ENCODE measurements around the gene MCFD2.

The MCFD2 gene

DNA sequence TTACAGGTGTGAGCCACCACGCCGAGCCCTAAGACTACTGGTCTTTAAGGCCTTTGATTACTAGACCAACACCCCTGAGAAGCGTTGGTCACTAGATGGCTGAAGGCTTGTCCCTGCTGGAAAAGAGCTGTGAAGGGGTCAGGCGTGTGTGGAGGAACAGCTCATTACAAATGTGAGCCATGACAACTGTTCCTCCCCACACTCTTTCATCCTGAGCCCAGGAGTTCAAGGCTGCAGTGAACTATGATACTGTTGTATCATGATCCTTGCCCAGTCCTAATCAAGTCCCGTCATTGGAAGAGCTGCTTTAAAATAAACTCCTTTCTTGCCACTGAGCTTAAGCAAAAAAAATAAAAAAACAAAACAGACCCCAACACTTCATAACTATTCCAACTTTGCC is 19.5 kb upstream of the MCFD2 start:
- TF ChIP-seq, protein P1, sequence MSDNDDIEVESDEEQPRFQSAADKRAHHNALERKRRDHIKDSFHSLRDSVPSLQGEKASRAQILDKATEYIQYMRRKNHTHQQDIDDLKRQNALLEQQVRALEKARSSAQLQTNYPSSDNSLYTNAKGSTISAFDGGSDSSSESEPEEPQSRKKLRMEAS (IDR thresholded peaks at IDR 0.05; ENCODE audit: low read depth, low read length): no peak
- no peak for TF ChIP-seq MYC (IDR thresholded peaks at IDR 0.05; ENCODE audit: low read depth, low read length)
- TF ChIP-seq, protein P2, sequence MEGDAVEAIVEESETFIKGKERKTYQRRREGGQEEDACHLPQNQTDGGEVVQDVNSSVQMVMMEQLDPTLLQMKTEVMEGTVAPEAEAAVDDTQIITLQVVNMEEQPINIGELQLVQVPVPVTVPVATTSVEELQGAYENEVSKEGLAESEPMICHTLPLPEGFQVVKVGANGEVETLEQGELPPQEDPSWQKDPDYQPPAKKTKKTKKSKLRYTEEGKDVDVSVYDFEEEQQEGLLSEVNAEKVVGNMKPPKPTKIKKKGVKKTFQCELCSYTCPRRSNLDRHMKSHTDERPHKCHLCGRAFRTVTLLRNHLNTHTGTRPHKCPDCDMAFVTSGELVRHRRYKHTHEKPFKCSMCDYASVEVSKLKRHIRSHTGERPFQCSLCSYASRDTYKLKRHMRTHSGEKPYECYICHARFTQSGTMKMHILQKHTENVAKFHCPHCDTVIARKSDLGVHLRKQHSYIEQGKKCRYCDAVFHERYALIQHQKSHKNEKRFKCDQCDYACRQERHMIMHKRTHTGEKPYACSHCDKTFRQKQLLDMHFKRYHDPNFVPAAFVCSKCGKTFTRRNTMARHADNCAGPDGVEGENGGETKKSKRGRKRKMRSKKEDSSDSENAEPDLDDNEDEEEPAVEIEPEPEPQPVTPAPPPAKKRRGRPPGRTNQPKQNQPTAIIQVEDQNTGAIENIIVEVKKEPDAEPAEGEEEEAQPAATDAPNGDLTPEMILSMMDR (IDR thresholded peaks at IDR 0.05; ENCODE audit: low read depth, low read length): no peak
- no peak for TF ChIP-seq POLR2A (IDR thresholded peaks at IDR 0.05; ENCODE audit: extremely low read depth, insufficient read length)
- H3K4me3 ChIP-seq (ENCODE audit: low read depth, low read length): no peak overlapping the region
- no peak for DNase-seq (ENCODE audit: low read depth)

DNA sequence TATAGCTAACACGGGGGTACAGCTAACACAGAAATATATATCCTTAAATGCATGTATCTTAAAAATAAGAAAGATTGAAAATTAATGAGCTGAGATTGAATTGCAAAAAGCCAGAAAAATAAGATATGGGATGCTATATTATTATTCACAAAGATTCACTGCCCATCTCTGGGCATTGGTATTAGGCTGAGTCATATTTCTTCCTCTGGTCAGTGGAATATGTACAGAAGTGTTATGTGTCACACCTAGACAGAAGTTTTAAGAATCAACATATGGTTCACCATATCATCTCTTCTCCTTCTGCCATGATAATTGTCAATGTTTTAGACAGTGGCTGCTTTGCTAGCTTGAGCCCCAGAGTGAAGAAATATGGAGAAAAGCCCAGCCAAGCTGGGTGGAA is 14.0 kb upstream of the MCFD2 start:
- no peak for DNase-seq (ENCODE audit: low read depth)
- TF ChIP-seq MYC (IDR thresholded peaks at IDR 0.05; ENCODE audit: low read depth, low read length) (no peak), POLR2A (IDR thresholded peaks at IDR 0.05; ENCODE audit: extremely low read depth, insufficient read length) (no peak)
- TF ChIP-seq, protein P2 (IDR thresholded peaks at IDR 0.05; ENCODE audit: low read depth, low read length): no peak
- TF ChIP-seq, protein P1 (IDR thresholded peaks at IDR 0.05; ENCODE audit: low read depth, low read length): no peak
- no peak overlapping the region for H3K4me3 ChIP-seq (ENCODE audit: low read depth, low read length)

DNA sequence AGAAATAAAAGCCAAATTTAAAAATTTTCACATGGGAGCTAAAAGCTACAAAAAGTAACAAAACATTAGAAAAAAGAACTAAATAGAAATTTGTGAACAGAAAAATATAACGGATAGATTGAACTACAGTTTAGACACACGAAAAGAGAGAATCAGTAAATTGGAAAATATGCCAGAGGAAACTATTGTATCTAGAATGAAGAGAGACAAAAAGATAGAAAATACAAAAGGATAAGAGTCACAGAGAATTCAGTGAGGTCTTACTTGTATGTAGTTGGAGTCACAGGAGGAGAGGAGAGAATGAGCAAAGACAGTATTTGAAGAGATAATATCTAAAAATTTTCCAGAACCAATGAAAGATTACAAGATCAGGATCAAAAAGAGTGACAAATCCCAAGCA is 11.3 kb upstream of the MCFD2 start:
- no peak overlapping the region for H3K4me3 ChIP-seq (ENCODE audit: low read depth, low read length)
- TF ChIP-seq, protein P1 (IDR thresholded peaks at IDR 0.05; ENCODE audit: low read depth, low read length): no peak
- TF ChIP-seq POLR2A (IDR thresholded peaks at IDR 0.05; ENCODE audit: extremely low read depth, insufficient read length) (no peak), MYC (IDR thresholded peaks at IDR 0.05; ENCODE audit: low read depth, low read length) (no peak)
- TF ChIP-seq, protein P2 (IDR thresholded peaks at IDR 0.05; ENCODE audit: low read depth, low read length): no peak
- no peak for DNase-seq (ENCODE audit: low read depth)

DNA sequence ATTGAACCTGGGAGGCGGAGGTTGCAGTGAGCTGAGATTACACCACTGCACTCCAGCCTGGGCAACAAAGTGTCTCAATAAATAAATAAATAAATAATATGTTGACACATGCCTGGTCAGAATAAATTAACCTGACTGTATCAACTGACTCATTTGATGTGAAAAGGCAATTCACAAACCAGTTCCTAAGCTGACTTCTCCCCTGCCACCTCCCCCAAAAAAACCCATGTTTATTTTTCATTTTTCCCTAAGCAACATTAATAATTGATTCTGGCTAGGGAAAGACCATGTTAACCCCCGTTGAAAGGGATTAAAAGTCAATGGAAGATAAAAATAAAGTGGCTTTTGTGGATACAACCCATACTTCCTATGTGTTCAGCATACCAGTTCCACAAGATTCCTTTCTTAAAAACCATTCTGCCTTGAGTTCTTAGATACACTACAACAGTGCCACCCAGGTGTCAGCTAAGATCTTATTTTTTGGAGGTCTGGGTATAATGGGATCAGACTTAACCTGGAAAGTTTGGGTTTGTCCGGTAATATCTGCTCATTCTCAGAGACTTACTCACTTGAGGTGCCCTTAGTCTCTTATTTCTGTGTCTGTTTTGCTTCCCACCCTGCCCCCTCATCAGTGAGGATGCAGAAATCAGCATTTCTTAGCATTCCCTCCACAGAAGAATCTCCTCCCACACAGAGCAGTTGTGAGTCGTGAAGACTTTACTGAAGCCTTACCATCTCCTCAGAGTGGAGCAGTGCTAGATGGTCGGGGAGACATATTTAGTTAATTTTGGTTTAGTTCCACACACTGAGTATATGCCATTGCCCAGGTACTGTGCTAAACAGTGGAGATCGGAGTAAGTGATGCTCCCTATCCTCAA is 10.1 kb upstream of the MCFD2 start:
- no peak overlapping the region for H3K4me3 ChIP-seq (ENCODE audit: low read depth, low read length)
- DNase-seq (ENCODE audit: low read depth): no peak
- no peak for TF ChIP-seq MYC (IDR thresholded peaks at IDR 0.05; ENCODE audit: low read depth, low read length)
- TF ChIP-seq, protein P1 (IDR thresholded peaks at IDR 0.05; ENCODE audit: low read depth, low read length): no peak
- TF ChIP-seq, protein P2 (IDR thresholded peaks at IDR 0.05; ENCODE audit: low read depth, low read length): no peak
- TF ChIP-seq POLR2A (IDR thresholded peaks at IDR 0.05; ENCODE audit: extremely low read depth, insufficient read length): no peak

DNA sequence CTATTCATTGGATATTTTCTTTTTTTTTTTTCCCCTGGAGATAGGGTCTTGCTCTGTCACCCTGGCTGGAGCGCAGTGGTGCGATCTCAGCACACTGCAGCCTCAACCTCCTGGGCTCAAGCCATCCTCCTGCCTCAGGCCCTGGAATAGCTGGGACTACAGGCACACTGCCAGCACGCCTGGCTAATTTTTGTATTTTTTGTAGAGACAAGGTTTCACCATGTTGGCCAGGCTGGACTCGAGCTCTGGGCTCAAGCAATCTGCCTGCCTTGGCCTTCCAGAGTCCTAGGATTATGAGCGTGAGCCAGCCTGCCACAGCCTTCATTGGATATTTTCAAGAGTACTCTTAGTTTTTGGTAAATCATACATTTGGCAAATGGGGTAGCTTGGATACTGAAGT is 9.0 kb upstream of the MCFD2 start:
- TF ChIP-seq POLR2A (IDR thresholded peaks at IDR 0.05; ENCODE audit: extremely low read depth, insufficient read length): no peak
- TF ChIP-seq, protein P1 (IDR thresholded peaks at IDR 0.05; ENCODE audit: low read depth, low read length): no peak
- TF ChIP-seq MYC (IDR thresholded peaks at IDR 0.05; ENCODE audit: low read depth, low read length): no peak
- TF ChIP-seq, protein P2 (IDR thresholded peaks at IDR 0.05; ENCODE audit: low read depth, low read length): no peak
- H3K4me3 ChIP-seq (ENCODE audit: low read depth, low read length): no peak overlapping the region
- DNase-seq (ENCODE audit: low read depth): no peak

Data from NB4 (cell line).